Measurements from ENCODE around the gene SLC39A9. TPM values are rescaled to one million over a fixed set of nuclear protein-coding genes. Genes with fewer than 3 reads are reported as not detected.
A peak's percentile ranks its signal among the peaks of the same experiment; 100 is the strongest.

SLC39A9 gene
- total and polyA plus RNA-seq, 2 experiments from 2014 or later: 23.7 to 36.8 TPM

GRCh38 chr14:69357544-69358200 is 40.8 kb upstream of the SLC39A9 start:
- Histone ChIP-seq H3K27me3 (no peaks in the 10 kb centered on the region), H3K36me3 (no peaks in the 10 kb centered on the region), H3K9me3 (ENCODE audit: low read depth) (no peaks in the 10 kb centered on the region), H3K4me1 (ENCODE audit: low read depth) (no peaks in the 10 kb centered on the region), H3K4me3 (no peak overlapping the region), H3K27ac (no peak overlapping the region)
- TF ChIP-seq, protein P1, sequence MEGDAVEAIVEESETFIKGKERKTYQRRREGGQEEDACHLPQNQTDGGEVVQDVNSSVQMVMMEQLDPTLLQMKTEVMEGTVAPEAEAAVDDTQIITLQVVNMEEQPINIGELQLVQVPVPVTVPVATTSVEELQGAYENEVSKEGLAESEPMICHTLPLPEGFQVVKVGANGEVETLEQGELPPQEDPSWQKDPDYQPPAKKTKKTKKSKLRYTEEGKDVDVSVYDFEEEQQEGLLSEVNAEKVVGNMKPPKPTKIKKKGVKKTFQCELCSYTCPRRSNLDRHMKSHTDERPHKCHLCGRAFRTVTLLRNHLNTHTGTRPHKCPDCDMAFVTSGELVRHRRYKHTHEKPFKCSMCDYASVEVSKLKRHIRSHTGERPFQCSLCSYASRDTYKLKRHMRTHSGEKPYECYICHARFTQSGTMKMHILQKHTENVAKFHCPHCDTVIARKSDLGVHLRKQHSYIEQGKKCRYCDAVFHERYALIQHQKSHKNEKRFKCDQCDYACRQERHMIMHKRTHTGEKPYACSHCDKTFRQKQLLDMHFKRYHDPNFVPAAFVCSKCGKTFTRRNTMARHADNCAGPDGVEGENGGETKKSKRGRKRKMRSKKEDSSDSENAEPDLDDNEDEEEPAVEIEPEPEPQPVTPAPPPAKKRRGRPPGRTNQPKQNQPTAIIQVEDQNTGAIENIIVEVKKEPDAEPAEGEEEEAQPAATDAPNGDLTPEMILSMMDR (IDR thresholded peaks at IDR 0.05; ENCODE audit: low read depth, low read length): no peak
- no peak for DNase-seq (ENCODE audit: low read depth in 1 of 2, low spot score in 1 of 2)

DNA sequence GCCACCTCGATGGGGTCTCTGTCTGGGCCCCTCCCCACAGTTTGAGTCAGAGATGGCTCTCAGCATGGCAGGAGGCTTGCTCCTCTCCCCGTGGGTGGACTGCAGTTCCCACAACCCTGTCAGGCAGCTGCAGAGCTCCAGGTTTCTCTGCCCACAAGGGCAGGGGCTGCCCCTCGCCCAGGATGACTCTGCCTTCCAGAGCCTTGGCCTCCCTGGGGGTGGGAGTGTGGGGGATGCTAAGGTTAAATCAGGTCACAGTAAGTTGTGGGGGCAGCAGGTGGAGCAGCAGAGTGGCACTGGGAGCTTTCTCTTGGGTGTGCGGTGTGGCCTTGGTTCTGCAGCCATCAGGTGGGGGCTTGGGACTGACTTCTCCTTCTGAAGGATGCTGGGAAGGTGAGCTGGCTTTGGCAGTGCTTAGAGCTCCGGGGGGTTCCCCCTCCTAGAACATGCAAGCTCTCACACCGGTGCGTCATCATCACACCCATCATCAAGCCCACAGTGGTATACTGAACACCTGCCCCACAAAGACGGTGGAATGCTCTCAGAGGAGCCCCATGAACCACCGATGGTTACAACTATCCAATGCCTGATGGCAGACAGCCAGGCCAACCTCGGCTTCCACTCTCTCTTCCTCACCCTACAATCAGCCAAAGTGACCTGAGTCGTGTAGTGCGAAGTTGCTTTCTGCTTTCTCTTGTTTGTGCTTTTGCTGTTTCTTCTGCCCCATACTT is 40.1 kb upstream of the SLC39A9 start:
- Histone ChIP-seq H3K4me3 (no peak overlapping the region), H3K27ac (no peak overlapping the region), H3K36me3 (no peaks in the 10 kb centered on the region), H3K27me3 (no peaks in the 10 kb centered on the region), H3K9me3 (ENCODE audit: low read depth) (no peaks in the 10 kb centered on the region), H3K4me1 (ENCODE audit: low read depth) (no peaks in the 10 kb centered on the region)
- TF ChIP-seq, protein P1 (IDR thresholded peaks at IDR 0.05; ENCODE audit: low read depth, low read length): no peak
- DNase-seq (ENCODE audit: low read depth in 1 of 2, low spot score in 1 of 2): no peak

DNA sequence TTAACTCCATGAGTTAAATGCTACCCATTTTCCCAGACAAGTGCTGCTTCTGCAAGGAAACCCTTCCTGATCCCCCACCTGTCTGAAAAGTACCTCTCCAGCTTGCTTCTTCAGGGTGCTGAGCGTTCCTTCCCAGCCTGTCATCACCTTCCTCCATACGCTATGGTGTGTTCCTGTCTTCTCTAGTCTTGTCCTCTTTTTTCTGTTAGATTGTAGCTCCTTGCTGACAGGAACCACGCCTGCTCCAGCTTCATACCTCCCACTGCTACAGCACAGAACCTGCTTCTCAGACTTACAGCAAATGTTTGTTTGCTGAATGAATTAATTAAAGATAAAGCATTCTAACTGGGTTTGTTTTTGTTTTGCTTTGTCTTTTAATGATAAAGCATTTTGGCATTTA is 39.5 kb upstream of the SLC39A9 start:
- TF ChIP-seq, protein P1 (IDR thresholded peaks at IDR 0.05; ENCODE audit: low read depth, low read length): no peak
- H3K36me3 ChIP-seq: no peaks in the 10 kb centered on the region
- H3K4me1 ChIP-seq (ENCODE audit: low read depth): no peaks in the 10 kb centered on the region
- no peak overlapping the region for H3K4me3 ChIP-seq
- no peaks in the 10 kb centered on the region for H3K9me3 ChIP-seq (ENCODE audit: low read depth)
- no peak overlapping the region for H3K27ac ChIP-seq
- no peaks in the 10 kb centered on the region for H3K27me3 ChIP-seq
- no peak for DNase-seq (ENCODE audit: low read depth in 1 of 2, low spot score in 1 of 2)

DNA sequence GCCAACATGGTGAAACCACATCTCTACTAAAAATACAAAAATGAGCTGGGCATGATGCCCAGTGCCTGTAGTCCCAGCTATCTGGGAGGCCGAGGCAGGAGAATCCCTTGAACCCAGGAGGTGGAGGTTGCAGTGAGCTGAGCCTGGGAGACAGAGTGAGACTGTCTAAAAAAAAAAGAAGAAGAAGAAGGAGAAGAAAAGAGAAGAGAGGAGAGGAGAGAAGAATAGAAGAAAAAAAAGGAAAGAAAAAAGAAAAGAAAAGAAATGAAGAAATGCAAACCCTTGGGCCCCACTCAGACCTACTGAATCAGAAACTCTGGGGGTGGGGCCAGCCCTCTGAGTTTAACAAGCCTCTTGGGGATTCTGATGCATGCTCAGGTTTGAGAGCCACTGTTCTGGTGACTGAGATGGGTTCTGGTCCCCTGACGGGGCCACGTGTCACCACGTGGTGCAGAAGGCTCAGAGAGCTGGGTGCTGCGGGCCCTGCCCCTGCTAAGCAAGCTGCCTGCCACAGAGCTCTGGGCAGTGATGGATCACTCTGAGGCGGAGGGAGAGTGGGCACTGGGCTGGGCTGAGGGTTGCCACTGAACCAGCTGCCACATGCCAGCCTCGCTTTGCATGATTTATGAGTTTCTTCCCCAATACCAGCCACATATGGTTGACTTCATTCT is 37.9 kb upstream of the SLC39A9 start:
- DNase-seq (ENCODE audit: low read depth in 1 of 2, low spot score in 1 of 2): no peak
- Histone ChIP-seq H3K4me1 (ENCODE audit: low read depth) (no peaks in the 10 kb centered on the region), H3K9me3 (ENCODE audit: low read depth) (no peaks in the 10 kb centered on the region), H3K36me3 (no peaks in the 10 kb centered on the region), H3K4me3 (no peak overlapping the region), H3K27me3 (no peaks in the 10 kb centered on the region), H3K27ac (no peak overlapping the region)
- TF ChIP-seq, protein P1 (IDR thresholded peaks at IDR 0.05; ENCODE audit: low read depth, low read length): no peak

GRCh38 chr14:69363055-69363454 is 35.4 kb upstream of the SLC39A9 start:
- Histone ChIP-seq H3K36me3 (no peaks in the 10 kb centered on the region), H3K27me3 (no peaks in the 10 kb centered on the region), H3K4me3 (no peak overlapping the region), H3K9me3 (ENCODE audit: low read depth) (no peaks in the 10 kb centered on the region), H3K4me1 (ENCODE audit: low read depth) (no peaks in the 10 kb centered on the region), H3K27ac (no peak overlapping the region)
- DNase-seq (ENCODE audit: low read depth in 1 of 2, low spot score in 1 of 2): peak; percentile 36 to 43
- TF ChIP-seq, protein P1 (IDR thresholded peaks at IDR 0.05; ENCODE audit: low read depth, low read length): peak; percentile 37

All from cardiac muscle cell (in vitro differentiated cells and primary cell).